RPMI7951 (cell line): ENCODE data around the gene USP7. TPM values are rescaled to one million over a fixed set of nuclear protein-coding genes. Genes with fewer than 3 reads are reported as not detected.
"Not testable (repeated sequence)": the region's sequence is repeated elsewhere in the genome, so short reads cannot be mapped to it uniquely, and the experiment has no call there.

ENCODE experiments used
- DNase-seq: peaks from one replicate; pipeline ENCODE4 v3.0.0-alpha.2; 2012; ENCODE audit warnings: low read depth
- total RNA-seq: library from RNA; depleted of rRNA; stranded (reverse); fragments of >200 nt; shearing (Covaris generic); gene quantifications from 2 replicates; pipeline ENCODE4 v1.2.3, GENCODE V29; 2014

USP7 gene
- total RNA-seq, 1 experiment from 2014 or later: 46.9 TPM

DNA sequence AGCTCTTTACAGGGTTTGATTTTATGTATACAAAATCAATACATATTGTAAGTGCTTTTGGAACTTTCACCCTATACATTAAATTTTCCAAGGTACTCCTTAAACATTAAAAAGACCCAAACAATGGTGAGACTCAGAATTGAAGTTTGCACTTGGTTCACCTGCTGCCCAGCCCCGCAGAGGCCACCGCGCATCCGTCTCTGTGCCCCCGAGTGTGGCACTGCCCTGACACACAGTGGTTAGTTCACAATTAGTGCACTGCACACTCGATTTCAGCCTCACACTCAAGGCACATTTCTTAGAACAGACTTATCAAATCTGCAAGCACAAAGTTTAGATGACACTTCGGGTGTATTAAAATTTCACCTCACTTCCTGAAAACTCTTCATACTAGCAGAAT, 38.3 kb downstream of the USP7 start:
- DNase-seq: no peak

DNA sequence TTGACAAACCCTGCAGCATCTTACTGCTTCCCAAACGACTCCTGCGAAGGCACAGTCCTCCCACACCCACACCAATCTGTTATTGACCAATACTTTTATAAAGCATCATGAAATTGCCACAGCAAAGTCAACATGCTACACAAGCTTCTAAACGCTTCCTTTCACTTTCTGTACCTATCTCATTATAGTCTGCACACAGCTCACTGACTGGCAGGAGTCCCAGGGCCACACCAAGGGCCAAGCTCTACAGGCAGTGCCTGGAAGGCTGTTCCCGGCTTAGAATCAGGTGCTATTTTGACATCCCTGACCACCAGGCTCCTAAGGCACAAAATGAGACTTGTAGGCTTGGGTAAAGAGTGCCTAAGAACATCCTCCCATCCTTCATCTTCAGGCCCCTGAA, 39.5 kb downstream of the USP7 start:
- DNase-seq: no peak

DNA sequence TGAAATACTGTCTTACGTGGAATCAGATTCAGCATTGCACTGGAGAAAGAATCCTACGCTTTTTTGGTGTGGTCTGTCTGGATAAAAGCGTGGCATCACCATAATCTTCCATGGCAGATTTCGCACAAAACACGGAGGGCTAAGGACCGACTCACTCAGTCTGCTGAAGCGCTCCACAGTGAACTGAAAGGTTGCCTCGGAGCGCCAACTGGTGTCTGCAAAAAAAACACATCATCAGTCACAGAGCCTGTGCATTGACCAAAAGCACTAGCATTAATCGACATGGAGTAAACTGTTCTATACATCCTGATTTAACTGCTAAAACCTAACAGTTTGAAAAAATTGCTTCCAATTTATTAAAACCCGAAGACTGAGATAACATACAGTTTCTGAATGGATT, 40.5 kb downstream of the USP7 start:
- no peak for DNase-seq

DNA sequence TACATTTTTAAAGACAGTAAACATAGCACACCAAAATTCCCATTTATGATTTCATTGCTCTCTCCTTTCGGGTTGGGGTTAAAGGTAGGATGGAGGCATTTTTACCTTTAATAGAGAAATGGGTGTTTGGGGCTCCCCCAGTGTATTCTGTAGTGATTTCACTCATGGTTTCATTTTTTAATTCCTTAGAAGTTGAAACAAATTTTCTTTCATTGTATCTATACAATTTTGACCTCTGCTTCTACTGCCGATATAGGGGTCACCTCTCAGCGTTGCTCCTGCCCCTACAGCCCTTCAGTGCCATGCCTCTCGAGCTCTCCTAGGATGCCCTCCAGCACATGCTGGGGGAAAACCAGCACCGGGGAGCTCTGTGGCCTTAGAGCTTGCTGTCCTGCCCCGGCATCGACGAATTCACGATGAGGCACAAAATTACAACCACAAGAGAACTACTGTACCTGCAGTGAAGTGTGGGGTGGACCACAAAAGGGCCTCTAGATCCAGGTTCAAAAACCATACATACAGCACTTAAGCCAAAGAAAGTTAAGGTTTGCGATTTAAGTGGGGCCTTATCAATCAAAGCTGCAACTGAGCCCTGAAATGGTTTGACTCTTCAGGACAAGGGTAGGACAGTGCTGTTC, 42.2 kb downstream of the USP7 start:
- no peak for DNase-seq

DNA sequence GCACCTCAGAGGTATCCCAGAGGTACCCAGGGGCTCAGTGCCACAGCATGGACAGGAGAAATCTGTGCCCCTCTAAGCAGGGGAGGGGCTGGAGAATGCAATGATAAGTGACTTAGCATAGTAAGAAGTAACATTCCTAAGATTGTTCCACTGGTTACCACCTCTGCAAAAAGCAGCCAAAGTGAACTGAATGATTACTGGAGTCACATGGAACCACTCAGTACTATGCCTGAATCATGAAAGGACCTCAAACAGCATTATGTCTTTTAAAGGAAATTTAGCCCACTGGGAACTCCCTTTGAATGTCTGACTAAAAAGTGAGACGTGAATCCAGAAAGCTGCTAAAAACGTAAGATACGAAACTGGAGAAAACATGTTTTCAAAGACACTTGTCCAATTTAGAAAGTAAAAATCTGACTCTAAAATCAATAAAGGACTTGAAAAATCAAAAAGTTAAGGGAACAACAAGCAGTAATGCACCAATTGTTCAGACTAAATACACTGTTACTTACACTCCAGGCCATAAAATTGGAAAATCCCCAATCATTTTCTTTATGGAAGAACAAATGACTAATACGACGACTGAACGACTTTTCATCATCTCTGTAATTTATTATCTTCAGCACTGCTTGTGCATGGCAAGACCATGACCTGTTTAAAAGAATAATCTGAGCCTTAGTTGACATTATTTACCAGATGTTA, 42.9 kb downstream of the USP7 start:
- DNase-seq: no peak

DNA sequence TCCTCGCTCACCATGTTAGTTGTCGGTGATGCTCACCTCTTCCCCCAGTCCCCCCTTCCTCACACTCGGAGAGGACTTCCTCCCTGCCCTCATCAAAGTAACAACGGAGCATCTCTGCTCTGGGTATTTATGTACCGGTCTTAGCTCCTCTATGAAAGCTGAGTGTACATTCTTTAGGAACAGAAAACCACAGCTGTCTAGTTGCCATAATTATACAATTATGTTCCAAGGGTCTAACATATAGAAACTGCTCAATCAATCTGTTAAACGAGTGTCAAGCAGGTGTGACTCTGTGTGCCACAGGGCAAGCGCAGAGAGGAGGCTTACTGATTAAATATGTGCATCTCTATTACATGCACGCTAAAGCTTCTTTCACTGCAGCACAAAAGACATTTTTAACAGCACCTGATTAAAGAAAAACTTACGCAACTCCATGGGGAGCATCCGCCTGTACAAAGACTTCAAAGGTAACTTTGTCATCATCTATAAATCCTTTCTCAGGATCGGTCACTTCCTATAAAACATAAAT, 43.7 kb downstream of the USP7 start:
- DNase-seq: no peak

DNA sequence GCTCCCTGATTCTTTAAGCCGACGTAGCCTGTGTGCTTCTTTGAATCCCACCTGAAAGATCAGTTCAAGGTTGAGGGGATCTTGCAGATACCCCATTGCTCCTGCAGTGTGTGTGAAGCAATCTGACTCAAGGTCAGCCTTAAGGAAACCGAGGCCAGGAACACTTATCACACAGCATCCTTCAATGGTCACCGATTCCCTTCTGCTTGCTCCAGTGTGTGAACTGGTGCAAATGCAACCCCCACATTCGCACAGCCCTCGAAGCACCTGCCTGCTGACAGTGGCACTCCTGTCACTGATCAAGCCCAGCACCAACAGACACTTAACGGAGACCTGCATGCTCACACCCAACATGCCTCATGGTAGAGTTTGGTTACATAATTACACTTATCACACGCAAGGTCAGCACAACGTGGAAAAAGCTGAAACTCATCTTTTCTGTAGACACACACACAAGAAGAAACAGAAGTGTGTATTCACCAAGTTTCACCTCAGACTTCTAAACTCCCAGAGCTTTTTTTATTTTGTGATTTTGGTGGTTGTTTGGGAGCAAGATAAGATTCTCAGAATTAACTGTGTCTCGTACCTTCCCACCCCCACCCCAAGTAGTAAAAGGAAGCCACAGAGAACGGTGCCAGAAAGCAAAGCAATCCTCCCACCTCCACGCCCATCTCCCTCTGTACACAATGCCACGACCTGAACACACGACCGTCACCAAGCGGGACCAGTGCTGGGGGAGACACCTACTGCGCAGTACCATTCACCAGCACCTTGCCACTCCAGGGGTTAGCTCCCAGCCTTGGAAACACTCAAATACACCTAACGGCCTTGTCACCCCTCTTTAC, 44.4 kb downstream of the USP7 start:
- no peak for DNase-seq

DNA sequence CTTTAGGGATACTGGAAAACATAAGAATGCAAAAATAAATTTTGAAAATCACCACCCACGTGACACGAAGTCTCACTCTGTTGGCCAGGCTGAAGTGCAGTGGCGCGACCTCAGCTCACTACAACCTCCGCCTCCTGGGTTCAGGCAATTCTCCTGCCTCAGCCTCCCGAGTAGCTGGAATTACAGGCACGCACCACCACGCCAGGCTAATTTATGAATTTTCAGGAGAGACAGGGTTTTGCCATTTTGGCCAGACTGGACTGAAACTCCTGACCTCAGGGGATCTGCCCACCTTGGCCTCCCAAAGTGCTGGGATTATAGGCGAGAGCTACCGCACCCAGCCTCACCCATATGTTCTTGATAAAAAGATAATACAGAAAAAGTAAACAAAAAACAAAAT, 46.4 kb downstream of the USP7 start:
- not testable (repeated sequence) for DNase-seq

DNA sequence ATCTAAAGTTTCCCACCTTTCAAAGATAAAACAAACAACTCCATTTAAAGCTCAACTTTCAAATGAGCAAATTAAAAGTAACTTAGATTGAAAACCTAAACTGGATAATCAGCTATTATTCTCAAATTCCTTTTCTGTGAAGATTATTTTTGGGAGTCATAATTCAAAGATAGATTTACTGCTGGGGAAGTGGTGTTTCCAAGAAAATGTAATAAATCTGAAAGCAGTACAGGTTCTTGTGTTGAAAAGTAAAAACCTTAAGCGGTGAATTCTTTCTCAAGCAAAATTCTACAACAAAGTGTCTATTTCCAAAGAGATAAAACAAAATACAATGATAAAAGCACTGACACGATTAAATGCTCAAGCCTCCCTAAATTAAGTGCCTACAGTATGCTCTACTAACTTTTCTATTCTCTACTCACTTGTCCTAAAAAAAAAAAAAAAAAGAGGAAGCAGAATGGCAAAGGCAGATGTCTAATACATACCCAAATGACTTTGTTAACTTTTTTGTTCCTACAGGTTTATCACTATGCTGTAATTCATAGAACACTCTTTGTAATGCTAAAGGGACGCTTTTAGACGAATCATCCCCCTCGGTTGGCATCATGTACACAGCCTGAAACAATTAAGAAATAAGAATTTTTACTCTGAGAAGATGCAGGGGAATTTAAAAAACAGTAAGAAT, 47.0 kb downstream of the USP7 start:
- DNase-seq: no peak

DNA sequence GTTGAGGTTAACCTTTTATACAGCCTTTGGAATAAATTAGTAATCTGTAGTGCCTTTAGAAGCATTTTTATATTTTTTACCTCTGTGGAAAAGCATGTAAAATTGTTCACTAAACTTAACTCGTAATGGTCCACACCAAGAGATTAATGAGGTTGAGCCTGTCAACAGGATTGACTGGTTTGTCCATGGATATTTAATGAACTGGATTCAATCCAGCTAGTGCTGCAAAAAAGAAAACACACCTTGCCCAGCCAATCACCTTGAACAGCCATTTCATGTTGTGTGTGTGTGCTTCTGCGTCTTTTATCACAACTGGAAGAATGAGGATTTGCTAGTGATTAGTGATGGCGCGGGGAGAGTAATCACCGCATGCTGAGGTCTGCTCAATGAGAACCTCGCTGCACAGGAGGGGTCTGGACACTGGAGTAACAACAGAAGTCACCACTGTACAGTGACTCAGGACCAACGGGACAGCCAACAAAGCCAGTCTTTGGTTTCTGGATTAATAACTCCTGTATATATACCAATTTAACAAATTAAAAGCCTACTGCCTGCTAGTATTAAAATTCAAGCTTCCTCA, 47.9 kb downstream of the USP7 start:
- DNase-seq: no peak

DNA sequence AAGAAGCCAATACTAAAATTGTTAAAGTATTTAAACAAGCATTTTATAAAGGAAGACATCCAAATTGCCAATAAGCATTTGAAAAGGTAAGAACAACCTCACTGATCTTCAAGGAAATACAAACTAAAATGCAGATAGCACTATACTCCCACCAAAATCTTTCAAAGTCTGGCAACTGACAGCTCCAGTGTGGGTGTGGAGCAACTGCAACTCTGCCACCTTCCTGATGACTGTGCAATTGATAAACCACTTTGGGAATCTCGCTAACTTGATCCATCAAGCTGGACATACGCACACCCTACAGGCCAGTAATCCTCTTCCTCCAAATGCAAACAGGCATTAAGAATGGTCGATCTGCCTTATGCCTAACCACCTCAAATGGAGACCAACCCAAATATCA, 49.6 kb downstream of the USP7 start:
- no peak for DNase-seq

DNA sequence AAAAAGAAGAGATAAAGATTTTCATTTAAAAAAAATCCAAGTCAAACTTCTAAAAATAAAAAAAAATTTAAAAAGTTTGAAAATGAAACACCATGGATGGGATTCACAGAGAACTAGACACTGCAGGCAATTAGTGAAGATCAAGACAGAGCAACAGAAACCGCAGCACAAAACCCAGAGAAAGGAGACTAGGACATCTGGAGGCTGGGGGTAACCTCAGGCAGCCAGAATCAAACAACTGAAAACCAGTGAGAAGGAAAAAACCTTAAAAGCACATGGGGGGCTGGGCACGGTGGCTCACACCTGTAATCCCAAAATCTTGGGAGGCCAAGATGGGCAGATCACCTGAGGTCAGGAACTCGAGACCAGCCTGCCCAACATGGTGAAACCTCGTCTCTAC, 50.9 kb downstream of the USP7 start:
- DNase-seq: no peak

DNA sequence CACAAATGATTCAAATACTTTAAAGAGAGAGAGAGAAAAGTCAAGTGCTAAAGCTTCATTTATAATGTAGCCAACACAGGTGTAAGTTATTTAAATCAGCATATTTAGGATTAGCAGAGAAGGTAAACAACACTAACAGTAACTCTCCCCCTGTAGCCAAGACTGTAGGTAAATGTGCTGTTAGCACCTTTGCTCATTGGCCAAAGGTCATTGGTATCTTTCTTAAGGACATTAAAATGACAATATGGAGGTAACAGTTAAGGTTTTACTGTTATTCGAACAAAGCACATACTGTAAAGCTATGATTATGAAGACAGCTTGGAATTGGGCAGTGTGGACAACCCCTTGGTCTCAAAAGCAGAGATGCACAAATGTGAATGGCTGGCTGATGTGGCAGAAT, 52.9 kb downstream of the USP7 start:
- no peak for DNase-seq

DNA sequence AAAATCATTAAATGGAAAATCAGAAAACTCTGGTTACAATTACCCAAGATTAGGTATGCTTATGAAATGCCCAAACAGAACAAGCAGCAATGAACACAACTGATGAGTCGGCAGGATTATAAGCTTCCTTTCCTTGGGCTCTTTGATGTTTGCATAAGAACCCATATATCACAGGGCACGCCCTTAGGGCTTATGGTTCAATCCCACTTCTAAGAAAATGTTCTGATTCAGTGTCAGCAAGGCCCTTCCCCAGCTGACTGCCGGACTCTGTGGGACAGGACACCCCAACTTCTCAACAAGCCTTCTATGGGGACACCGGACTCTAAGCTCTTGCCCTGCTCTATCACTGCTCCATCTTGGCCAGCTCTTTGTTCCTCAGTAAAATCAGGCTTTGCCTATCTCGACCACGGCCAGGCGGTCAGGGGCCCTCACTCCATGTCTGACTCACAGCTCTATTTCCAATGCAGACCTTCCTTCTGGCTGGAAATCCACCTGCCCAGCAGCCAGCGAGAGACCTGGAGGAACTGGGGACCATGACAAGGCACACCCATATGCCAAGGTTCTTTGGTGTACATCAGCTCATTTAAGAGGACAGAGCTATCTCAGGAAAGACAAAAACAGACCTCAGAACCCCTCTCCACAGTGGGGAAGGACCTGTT, 54.8 kb downstream of the USP7 start:
- peak; percentile 21 for DNase-seq

DNA sequence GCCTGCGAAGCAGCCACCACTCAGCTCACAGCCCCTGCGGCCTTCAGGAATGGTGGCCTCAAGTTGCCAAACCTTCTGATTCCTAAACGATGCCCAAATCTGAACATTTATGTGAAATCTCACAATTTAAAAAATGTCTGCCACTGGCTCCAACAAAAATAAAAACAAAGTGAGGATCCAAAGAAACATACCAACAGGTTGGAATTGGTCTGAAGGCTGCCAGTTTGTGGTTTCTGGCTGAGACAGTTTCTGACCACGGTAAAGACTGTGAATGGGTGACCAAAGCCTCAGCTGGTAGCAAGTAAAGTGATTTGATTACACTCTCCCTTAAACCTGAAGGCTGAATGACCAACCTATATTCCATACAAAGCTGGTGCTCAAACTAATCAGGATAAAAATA, 56.6 kb downstream of the USP7 start:
- no peak for DNase-seq

DNA sequence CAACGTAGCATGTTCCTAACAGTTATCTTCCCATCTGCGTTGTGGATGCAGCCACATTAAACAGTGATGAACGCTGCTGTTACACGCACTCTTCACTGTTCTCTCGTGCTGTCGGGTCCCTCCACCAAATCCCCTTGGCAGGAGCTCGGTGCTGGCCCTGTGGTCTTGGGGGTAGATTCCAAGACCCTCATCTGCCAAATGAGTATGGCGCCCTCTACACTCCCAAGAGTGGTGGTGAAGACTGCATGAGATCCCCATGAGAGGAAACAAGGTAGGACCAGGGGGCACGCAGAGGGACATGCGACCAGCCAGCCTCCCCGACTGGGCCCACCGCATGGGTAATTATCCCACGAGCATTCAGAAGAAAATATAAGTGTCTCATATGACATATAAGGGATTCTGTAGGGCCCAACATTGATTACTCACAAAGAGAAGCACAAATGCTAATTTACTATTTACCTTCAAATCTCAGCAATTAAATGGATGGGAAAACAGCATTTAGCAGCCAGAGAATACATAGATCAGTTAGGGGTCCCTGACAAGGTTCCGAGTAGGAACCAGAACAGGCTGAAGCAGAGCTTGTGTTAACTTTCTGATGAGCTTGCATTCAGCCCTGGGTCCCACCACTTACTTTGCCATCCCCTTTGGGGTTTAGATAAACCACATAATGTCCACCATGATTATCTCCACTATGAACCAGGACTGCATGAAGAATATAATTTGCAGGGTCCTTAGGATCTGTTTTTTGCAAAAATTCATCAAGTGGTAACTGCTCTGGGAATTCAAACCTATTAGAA, 57.7 kb downstream of the USP7 start:
- DNase-seq: no peak

DNA sequence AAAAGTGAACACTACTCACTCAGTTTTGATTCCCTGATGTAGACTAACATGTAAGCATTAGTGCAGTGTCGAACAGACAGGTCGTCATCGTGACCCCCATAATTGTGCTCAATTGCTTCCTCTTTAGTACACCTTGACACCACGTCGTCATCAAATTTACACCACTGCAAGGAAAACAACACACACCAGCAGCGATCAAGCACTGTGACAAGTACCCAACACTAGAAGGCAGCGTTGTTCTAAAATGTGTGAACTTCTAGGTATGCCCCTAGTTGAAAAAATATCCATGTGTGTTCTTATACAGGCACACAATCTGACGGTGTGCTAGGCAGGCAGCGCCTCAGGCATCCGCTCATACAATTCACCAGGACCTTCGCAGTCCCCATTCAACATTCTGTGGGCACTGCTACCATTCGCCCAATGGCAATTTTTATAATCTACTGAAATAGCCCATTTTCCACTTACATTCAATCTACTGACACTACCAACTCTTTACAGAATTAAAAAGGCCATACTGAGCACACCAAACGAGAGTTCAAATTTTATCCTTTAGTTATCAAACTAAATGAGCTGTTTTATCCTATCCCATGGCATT, 58.4 kb downstream of the USP7 start:
- peak; percentile 34 for DNase-seq

DNA sequence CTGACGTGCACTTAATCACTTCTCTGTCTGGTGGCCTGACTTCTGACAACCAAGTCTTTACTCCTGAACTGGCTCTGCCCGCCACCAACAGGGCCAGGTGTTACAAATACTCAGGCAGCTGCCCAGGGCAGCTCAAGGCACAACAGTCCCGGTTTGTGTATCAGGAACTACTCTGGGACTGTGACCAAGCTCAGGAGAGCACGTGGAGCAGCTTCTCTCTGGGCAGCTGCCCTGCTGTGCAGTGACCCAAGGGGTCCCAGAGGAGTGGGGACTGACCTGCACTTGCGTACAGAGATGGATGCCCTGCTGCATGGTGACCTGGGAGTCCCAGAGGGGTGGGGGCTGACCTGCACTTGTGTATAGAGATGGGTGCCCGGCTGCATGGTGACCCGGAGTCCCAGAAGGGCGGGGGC, 59.7 kb downstream of the USP7 start:
- DNase-seq: no peak

DNA sequence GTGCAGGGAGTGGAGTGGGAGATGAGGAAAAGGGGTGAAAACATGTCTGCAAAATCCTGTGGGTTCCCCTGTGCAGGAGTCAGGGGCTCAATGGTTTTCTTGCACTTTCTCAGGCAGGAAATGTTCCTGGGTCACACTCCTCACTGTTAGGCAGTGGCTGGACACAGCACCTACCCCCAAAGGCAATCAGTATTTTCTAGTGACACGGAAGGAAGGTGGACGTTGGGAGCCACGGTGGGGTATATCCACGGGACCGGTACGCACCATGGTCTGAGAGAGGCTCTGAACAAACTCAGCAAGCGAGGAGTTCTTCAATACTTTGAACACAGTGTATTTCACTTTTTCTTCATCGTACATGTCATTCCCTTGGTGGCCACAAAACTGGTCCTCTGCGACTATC, 60.7 kb downstream of the USP7 start:
- DNase-seq: no peak

DNA sequence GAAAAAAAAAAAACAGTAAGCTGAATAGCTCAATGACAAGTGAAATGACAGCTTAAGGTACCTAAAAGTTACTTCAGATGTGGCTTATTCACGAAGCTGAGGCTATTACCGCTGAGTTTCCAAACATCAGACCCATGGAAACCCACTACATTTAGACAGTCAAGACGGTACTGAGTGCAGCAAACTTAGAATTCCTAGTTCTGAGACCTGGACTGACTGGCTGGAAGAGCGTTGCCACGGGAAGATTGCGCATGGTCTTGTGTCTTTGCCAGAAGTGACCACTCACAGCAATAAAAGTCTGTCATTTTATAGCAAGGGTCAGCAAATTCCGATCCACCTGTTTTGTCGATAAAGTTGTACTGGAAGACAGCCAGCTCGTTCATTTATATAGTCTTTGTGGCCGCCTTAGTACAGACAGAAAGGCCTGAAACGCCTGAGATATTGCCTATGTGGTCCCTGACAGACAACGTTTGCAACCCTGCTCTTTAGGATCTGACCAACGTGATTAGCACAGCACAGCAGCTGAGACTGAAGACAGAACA, 62.3 kb downstream of the USP7 start:
- DNase-seq: no peak
